Measurements from ENCODE around the gene LIN28B. TPM values are rescaled to one million over a fixed set of nuclear protein-coding genes. Genes with fewer than 3 reads are reported as not detected.
"Not testable (repeated sequence)": the region's sequence is repeated elsewhere in the genome, so short reads cannot be mapped to it uniquely, and the experiment has no call there.

The LIN28B gene
- total and polyA plus RNA-seq, 7 experiments from 2014 or later, result not detected

- Mint-ChIP-seq H3K4me1 (peaks cover 0 to 10% (median 0%) of the 10 kb centered on the region in 7 donors), H3K27ac (no peak overlapping the region), H3K9me3 (peaks cover 2 to 25% (median 10%) of the 10 kb centered on the region in 11 donors), H3K4me3 (no peak overlapping the region), H3K36me3 (peaks cover 0 to 6% (median 3%) of the 10 kb centered on the region in 5 donors), H3K27me3 (peaks cover 43 to 62% (median 46%) of the 10 kb centered on the region in 5 donors)
- H3K36me3 ChIP-seq (ENCODE audit: control insufficient read depth in 2 of 3, insufficient read depth in 3 of 3, low read length in 3 of 3), result no peaks in the 10 kb centered on the region
- CTCF ChIA-PET, result interaction anchor here (0.7 kb wide), 1 partner anchor 268 kb away, joined by 4 read pairs; no protein-coding TSS in a partner anchor
- intact Hi-C loops (cut with micrococcal nuclease), result no loop called here
- no peak overlapping the region for H3K27ac ChIP-seq (ENCODE audit: low read depth, low read length)
- no peaks in the 10 kb centered on the region for H3K4me1 ChIP-seq (ENCODE audit: control insufficient read depth in 2 of 2, insufficient read depth in 2 of 2, low read length in 2 of 2)
- peaks cover 4 to 9% of the 10 kb centered on the region in 2 donors for H3K27me3 ChIP-seq (ENCODE audit: control insufficient read depth in 2 of 2, insufficient read depth in 2 of 2, low read length in 2 of 2)
- no peak for ATAC-seq
- DNase-seq, result no peak
- POLR2A ChIA-PET, result no interaction called here
- H3K9me3 ChIP-seq (ENCODE audit: control insufficient read depth in 2 of 3, low read length in 3 of 3), result peaks cover 0 to 4% (median 0%) of the 10 kb centered on the region in 3 experiments
- H3K4me3 ChIP-seq (ENCODE audit: low read length), result no peak overlapping the region
These were observed 7.7 kb upstream of the LIN28B start for GRCh38 chr6:104949206-104949605.

GRCh38 chr6:104951677-104952076 lies 5.2 kb upstream of the LIN28B start:
- H3K4me3 Mint-ChIP-seq, result no peak overlapping the region
- Histone ChIP-seq H3K27ac (ENCODE audit: low read depth, low read length) (no peak overlapping the region), H3K36me3 (ENCODE audit: control insufficient read depth in 2 of 3, insufficient read depth in 3 of 3, low read length in 3 of 3) (no peaks in the 10 kb centered on the region), H3K4me1 (ENCODE audit: control insufficient read depth in 2 of 2, insufficient read depth in 2 of 2, low read length in 2 of 2) (no peaks in the 10 kb centered on the region), H3K27me3 (ENCODE audit: control insufficient read depth in 2 of 2, insufficient read depth in 2 of 2, low read length in 2 of 2) (peaks cover 8 to 9% of the 10 kb centered on the region in 2 donors), H3K4me3 (ENCODE audit: low read length) (no peak overlapping the region), H3K9me3 (ENCODE audit: control insufficient read depth in 2 of 3, low read length in 3 of 3) (peaks cover 0 to 14% (median 0%) of the 10 kb centered on the region in 3 experiments)
- DNase-seq (no peak), ATAC-seq (no peak)
- H3K36me3 Mint-ChIP-seq, result peaks cover 0 to 9% (median 3%) of the 10 kb centered on the region in 5 donors
- peaks cover 63 to 78% (median 67%) of the 10 kb centered on the region in 5 donors for H3K27me3 Mint-ChIP-seq
- no peak overlapping the region for H3K27ac Mint-ChIP-seq
- POLR2A ChIA-PET, result no interaction called here
- intact Hi-C loops (cut with micrococcal nuclease), result no loop called here
- CTCF ChIA-PET, result no interaction called here
- peaks cover 0 to 11% (median 1%) of the 10 kb centered on the region in 7 donors for H3K4me1 Mint-ChIP-seq
- peaks cover 3 to 49% (median 19%) of the 10 kb centered on the region in 11 donors for H3K9me3 Mint-ChIP-seq

GRCh38 chr6:104952911-104953399 lies 4.0 kb upstream of the LIN28B start:
- peaks cover 0 to 14% (median 0%) of the 10 kb centered on the region in 3 experiments for H3K9me3 ChIP-seq (ENCODE audit: control insufficient read depth in 2 of 3, low read length in 3 of 3)
- peaks cover 70 to 87% (median 76%) of the 10 kb centered on the region in 5 donors for H3K27me3 Mint-ChIP-seq
- no peaks in the 10 kb centered on the region for H3K4me1 ChIP-seq (ENCODE audit: control insufficient read depth in 2 of 2, insufficient read depth in 2 of 2, low read length in 2 of 2)
- intact Hi-C loops (cut with micrococcal nuclease), result no loop called here
- peaks cover 14 to 16% of the 10 kb centered on the region in 2 donors for H3K27me3 ChIP-seq (ENCODE audit: control insufficient read depth in 2 of 2, insufficient read depth in 2 of 2, low read length in 2 of 2)
- peaks cover 0 to 20% (median 10%) of the 10 kb centered on the region in 7 donors for H3K4me1 Mint-ChIP-seq
- H3K27ac ChIP-seq (ENCODE audit: low read depth, low read length), result no peak overlapping the region
- ATAC-seq, result no peak
- peaks cover 0 to 13% (median 3%) of the 10 kb centered on the region in 5 donors for H3K36me3 Mint-ChIP-seq
- H3K36me3 ChIP-seq (ENCODE audit: control insufficient read depth in 2 of 3, insufficient read depth in 3 of 3, low read length in 3 of 3), result no peaks in the 10 kb centered on the region
- H3K27ac Mint-ChIP-seq, result no peak overlapping the region
- POLR2A ChIA-PET, result no interaction called here
- peaks cover 4 to 59% (median 19%) of the 10 kb centered on the region in 11 donors for H3K9me3 Mint-ChIP-seq
- H3K4me3 ChIP-seq (ENCODE audit: low read length), result no peak overlapping the region
- CTCF ChIA-PET, result no interaction called here
- no peak for DNase-seq
- H3K4me3 Mint-ChIP-seq, result no peak overlapping the region

DNA sequence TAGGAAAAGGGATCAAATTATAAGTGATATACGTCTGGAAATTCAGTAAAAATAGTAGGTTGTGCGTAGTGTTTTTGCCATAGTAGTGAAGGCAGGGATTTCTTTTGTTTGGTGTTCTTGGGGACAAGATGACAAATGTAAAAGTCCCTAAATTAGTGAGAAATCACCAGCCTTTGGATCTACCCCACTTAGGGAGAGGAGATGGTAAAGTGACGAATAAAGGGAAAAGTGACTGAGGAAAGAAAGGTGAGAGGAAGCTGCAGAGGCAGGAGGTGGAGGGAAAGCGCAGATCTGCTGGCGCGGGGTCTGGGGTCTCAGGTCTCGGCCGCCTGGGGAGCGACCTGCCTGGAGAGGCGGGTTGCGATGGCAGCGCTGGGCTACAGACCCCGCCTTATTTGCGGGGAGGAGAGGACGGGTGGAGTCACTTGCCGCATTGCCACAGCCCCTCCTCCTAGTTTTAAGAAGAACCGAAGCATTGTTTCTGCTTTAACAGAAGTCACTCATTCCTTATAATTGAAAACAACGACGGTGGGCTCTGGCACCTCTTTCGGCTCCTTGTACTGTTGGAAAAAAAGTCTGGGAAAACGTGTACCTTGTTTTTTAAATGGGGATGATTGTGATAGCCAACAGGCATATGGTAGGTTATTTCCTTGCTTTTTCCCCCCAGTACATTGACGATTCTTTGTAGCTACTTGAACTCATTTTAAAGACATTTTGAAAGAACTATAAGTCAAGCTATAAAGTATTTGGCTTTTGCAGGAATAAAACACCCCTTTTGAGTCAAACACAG lies 3.3 kb upstream of the LIN28B start:
- H3K9me3 Mint-ChIP-seq, result peaks cover 4 to 65% (median 20%) of the 10 kb centered on the region in 11 donors
- DNase-seq; H3K27ac ChIP-seq (ENCODE audit: low read depth, low read length); H3K4me3 ChIP-seq (ENCODE audit: low read length); H3K4me1 ChIP-seq (ENCODE audit: control insufficient read depth in 2 of 2, insufficient read depth in 2 of 2, low read length in 2 of 2); ATAC-seq; H3K36me3 ChIP-seq (ENCODE audit: control insufficient read depth in 2 of 3, insufficient read depth in 3 of 3, low read length in 3 of 3); intact Hi-C loops (cut with micrococcal nuclease); H3K27ac Mint-ChIP-seq; CTCF ChIA-PET; H3K4me3 Mint-ChIP-seq; POLR2A ChIA-PET: not testable (repeated sequence)
- peaks cover 19 to 20% of the 10 kb centered on the region in 2 donors for H3K27me3 ChIP-seq (ENCODE audit: control insufficient read depth in 2 of 2, insufficient read depth in 2 of 2, low read length in 2 of 2)
- H3K4me1 Mint-ChIP-seq, result peaks cover 0 to 25% (median 10%) of the 10 kb centered on the region in 7 donors
- H3K27me3 Mint-ChIP-seq, result peaks cover 76 to 92% (median 81%) of the 10 kb centered on the region in 5 donors
- H3K36me3 Mint-ChIP-seq, result peaks cover 0 to 13% (median 3%) of the 10 kb centered on the region in 5 donors
- peaks cover 0 to 14% (median 0%) of the 10 kb centered on the region in 3 experiments for H3K9me3 ChIP-seq (ENCODE audit: control insufficient read depth in 2 of 3, low read length in 3 of 3)

DNA sequence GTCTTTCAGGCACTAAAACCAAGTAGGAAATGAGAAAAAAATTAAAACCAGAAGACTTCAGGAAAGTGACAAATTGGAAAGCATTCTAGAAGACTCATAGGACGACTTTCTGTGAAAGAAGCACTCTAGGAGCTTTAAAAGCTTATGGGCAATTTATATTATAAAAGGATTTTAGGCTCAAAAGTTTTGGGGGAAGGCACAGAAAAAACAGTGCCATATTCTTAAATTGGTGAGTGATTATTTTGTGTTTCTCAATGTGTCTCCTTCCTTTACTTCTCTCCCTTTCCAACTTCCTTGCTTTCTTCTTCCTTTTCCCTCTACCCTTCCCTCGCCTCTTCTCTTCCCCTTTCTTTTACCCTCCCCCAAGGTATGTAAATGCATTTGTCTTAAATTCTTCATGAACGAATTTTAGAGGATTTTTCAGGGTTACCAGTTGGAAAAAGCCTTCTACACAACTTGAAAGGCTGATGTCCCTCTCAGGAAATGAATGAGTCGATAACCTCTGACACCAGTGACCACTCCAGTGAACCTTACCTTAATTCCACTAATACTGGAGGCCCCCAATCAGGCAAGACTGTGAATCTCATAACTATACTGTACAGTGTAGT lies 2.6 kb upstream of the LIN28B start:
- intact Hi-C loops (cut with micrococcal nuclease), result no loop called here
- CTCF ChIA-PET, result no interaction called here

GRCh38 chr6:104955491-104955890 lies 1.4 kb upstream of the LIN28B start:
- no peak overlapping the region for H3K27ac ChIP-seq (ENCODE audit: low read depth, low read length)
- H3K27me3 ChIP-seq (ENCODE audit: control insufficient read depth in 2 of 2, insufficient read depth in 2 of 2, low read length in 2 of 2), result peaks cover 19 to 23% of the 10 kb centered on the region in 2 donors
- no peaks in the 10 kb centered on the region for H3K36me3 ChIP-seq (ENCODE audit: control insufficient read depth in 2 of 3, insufficient read depth in 3 of 3, low read length in 3 of 3)
- no peaks in the 10 kb centered on the region for H3K4me1 ChIP-seq (ENCODE audit: control insufficient read depth in 2 of 2, insufficient read depth in 2 of 2, low read length in 2 of 2)
- Mint-ChIP-seq H3K27ac (no peak overlapping the region), H3K4me3 (no peak overlapping the region), H3K9me3 (peaks cover 4 to 69% (median 23%) of the 10 kb centered on the region in 11 donors), H3K27me3 (peaks cover 81 to 90% (median 86%) of the 10 kb centered on the region in 5 donors), H3K36me3 (peaks cover 0 to 13% (median 3%) of the 10 kb centered on the region in 5 donors), H3K4me1 (peaks cover 0 to 29% (median 10%) of the 10 kb centered on the region in 7 donors)
- ATAC-seq, result no peak
- H3K9me3 ChIP-seq (ENCODE audit: control insufficient read depth in 2 of 3, low read length in 3 of 3), result peaks cover 0 to 14% (median 0%) of the 10 kb centered on the region in 3 experiments
- intact Hi-C loops (cut with micrococcal nuclease), result no loop called here
- DNase-seq, result no peak
- no peak overlapping the region for H3K4me3 ChIP-seq (ENCODE audit: low read length)
- POLR2A ChIA-PET, result no interaction called here
- CTCF ChIA-PET, result interaction anchor here (0.6 kb wide), 2 partner anchors 25 to 56 kb away, joined by 5 to 7 read pairs; no protein-coding TSS in a partner anchor

More for the DNA sequence above, 2.6 kb upstream of the LIN28B start:
- POLR2A ChIA-PET, result no interaction called here
- peaks cover 0 to 29% (median 10%) of the 10 kb centered on the region in 7 donors for H3K4me1 Mint-ChIP-seq
- peaks cover 0 to 13% (median 3%) of the 10 kb centered on the region in 5 donors for H3K36me3 Mint-ChIP-seq
- Histone ChIP-seq H3K27me3 (ENCODE audit: control insufficient read depth in 2 of 2, insufficient read depth in 2 of 2, low read length in 2 of 2) (peaks cover 19 to 23% of the 10 kb centered on the region in 2 donors), H3K4me3 (ENCODE audit: low read length) (no peak overlapping the region), H3K36me3 (ENCODE audit: control insufficient read depth in 2 of 3, insufficient read depth in 3 of 3, low read length in 3 of 3) (no peaks in the 10 kb centered on the region), H3K4me1 (ENCODE audit: control insufficient read depth in 2 of 2, insufficient read depth in 2 of 2, low read length in 2 of 2) (no peaks in the 10 kb centered on the region), H3K27ac (ENCODE audit: low read depth, low read length) (no peak overlapping the region), H3K9me3 (ENCODE audit: control insufficient read depth in 2 of 3, low read length in 3 of 3) (peaks cover 0 to 14% (median 0%) of the 10 kb centered on the region in 3 experiments)
- no peak for DNase-seq
- H3K9me3 Mint-ChIP-seq, result peaks cover 4 to 69% (median 23%) of the 10 kb centered on the region in 11 donors
- H3K4me3 Mint-ChIP-seq, result no peak overlapping the region
- no peak for ATAC-seq
- H3K27ac Mint-ChIP-seq, result no peak overlapping the region
- peaks cover 77 to 92% (median 85%) of the 10 kb centered on the region in 5 donors for H3K27me3 Mint-ChIP-seq
